GM12875 (cell line): ENCODE measurements around the gene ERC2.

Experiments used
- H3K4me3 ChIP-seq: one replicate; pipeline ENCODE4 v1.5.1; 2011; ENCODE audit warnings: low read depth, low read length, control low read depth
- TF ChIP-seq, protein P1 (sequence below): IDR thresholded peaks from 2 replicates; pipeline ENCODE4 v1.5.1; 2011; ENCODE audit warnings: low read depth, mild to moderate bottlenecking, control low read depth, inconsistent platforms, low read length, moderate library complexity, borderline replicate concordance; ENCODE audit not compliant: insufficient read depth

ERC2 gene

DNA sequence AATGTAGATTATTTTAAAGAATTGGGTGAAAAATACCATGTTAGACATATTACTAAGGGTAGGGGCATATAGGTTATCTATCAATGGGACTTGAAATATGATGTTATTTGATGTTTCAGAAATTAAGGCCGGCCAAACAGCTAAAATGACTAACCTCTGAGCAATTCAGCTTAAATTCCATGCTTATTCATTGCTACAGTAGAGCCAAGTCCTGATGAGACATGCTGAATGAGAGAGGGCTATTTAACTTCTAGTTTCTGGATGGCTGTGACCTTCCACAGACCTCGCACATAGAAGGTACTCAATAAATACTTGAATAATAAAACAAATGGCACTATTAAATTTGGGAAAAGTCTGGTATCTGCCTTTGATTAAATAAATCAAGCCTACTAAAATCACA is 805.6 kb downstream of the ERC2 start:
- TF ChIP-seq, protein P1, sequence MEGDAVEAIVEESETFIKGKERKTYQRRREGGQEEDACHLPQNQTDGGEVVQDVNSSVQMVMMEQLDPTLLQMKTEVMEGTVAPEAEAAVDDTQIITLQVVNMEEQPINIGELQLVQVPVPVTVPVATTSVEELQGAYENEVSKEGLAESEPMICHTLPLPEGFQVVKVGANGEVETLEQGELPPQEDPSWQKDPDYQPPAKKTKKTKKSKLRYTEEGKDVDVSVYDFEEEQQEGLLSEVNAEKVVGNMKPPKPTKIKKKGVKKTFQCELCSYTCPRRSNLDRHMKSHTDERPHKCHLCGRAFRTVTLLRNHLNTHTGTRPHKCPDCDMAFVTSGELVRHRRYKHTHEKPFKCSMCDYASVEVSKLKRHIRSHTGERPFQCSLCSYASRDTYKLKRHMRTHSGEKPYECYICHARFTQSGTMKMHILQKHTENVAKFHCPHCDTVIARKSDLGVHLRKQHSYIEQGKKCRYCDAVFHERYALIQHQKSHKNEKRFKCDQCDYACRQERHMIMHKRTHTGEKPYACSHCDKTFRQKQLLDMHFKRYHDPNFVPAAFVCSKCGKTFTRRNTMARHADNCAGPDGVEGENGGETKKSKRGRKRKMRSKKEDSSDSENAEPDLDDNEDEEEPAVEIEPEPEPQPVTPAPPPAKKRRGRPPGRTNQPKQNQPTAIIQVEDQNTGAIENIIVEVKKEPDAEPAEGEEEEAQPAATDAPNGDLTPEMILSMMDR = no peak
- H3K4me3 ChIP-seq = no peak overlapping the region

DNA sequence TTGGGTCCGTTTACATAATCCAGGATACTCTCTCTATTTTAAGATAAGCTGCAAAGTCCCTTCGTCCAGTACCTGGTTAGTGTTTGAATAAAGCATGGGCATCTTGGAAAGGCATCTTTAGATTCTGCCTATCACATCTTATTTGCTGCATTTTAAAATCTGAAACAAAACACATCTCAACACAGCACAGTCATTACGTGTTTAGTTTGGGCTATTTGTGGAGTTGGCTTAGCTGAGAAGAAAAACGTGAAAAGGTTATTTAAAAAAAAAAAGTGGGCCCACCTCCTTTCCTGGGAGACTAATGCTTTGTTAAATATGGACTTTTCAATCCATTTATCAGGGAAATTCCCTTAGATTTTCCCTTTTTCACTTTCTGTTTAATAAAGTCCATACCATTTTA is 806.7 kb downstream of the ERC2 start:
- TF ChIP-seq, protein P1 = no peak
- H3K4me3 ChIP-seq = no peak overlapping the region

- TF ChIP-seq, protein P1 = no peak
- no peak overlapping the region for H3K4me3 ChIP-seq
Observed at GRCh38 chr3:55661141-55661540, 807.1 kb downstream of the ERC2 start.

DNA sequence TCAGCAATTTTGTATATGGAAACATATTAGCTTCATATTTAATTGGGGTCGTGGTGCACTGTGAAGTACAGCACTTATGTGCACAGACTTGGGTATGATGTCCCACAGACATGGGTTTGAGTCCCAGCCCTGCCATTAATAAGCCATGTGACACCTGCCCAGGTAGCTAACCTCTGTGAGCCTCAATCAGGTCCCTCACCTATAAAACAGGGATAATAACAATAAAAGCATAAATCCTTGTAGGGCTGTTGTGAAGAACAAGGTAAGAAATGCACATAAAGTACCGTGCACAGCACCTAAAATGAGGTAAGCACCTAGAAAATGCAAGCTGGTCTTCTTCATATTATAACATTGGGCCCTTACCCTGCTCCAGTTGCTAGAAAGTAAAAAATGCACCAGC is 807.6 kb downstream of the ERC2 start:
- TF ChIP-seq, protein P1 = no peak

DNA sequence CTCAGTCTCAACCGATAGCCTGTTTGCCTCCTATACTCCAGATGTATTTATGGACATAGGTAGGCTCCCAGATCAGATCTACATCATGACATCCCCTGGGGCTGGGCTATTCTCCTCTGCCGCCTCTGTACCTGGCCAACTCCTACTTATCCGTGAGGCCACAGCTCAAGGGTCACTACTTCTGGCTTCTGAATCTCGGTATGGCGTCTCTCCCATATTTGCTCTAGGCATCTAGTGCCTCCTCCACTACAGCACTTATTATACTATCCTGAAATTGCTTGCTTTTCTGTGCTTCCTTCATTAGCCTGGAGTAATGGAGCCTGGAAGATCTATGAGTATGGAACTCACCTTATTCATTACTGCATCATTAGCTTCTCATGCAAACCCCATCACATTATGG is 808.6 kb downstream of the ERC2 start:
- TF ChIP-seq, protein P1 = no peak

More for the DNA sequence above, 807.6 kb downstream of the ERC2 start:
- no peak overlapping the region for H3K4me3 ChIP-seq

DNA sequence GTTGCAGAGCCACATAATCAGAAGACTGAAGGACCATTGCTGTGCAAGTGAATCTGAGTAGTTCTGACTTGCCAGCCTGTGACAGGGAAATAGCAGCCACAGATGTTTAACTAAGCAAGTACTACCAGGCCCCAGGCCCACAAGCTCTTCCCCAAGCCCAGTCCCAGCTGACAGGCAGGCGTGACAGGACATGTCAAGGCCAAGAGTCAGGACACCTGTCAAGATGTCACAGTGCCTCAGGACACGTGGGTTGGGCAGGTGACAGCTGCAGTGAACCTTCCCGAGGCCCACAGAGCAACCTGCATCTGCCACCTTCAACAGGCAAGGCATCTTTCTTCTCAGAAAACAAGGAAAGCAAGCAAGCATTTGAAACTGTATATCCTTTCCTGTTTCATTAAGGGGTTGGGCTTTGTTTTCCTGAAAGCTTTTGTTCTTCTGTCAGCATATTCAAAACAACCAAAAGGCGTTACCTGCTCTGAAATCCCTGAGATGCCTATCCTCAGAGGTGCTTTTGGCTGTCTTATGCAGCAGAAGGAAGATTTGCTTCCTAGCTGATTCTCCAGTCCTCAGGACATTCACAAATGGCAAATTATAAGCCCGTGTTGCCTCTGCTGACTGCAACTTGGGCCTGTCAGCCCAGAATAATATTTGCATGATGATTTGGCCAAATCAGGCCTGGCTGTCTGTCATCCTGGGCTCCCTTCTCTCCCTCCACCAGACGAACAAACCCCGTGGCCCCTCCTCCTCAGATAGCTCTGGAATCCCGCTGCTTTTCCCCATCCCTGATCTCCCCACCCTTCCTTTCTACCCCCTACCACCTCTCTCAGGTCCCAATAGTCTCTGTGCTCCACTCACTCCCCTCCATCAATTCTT is 809.3 kb downstream of the ERC2 start:
- H3K4me3 ChIP-seq = no peak overlapping the region
- TF ChIP-seq, protein P1 = no peak

More for the DNA sequence above, 808.6 kb downstream of the ERC2 start:
- no peak overlapping the region for H3K4me3 ChIP-seq

DNA sequence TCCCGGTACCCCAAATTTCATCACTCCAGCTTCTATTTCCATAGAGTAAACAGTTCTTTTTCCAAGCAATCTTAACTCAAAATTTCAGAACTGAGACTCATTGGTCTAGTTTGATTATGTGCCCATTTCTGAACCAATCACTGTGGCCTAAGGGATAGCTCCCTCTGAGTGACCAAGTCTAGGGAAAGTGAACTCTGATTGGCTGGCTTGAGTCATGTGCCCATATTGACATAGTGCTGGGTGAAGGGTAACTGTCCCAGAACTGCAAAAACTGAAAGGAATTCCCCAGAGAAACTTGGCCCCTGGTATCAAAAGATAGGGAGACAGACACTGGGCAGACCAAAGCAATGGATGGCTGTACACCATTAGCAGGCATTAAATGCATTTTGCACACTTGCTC is 810.0 kb downstream of the ERC2 start:
- H3K4me3 ChIP-seq = no peak overlapping the region
- TF ChIP-seq, protein P1 = no peak
